Stimulated activated CD4-positive, alpha-beta T cell treated with anti-CD3 and anti-CD28 coated beads, Interleukin-12 subunit alpha, Interleukin-12 subunit beta, amount 100 ng/mL, for 24 hours (primary cell): ENCODE measurements around the gene CAPRIN1.
"Not testable (repeated sequence)": the region's sequence is repeated elsewhere in the genome, so short reads cannot be mapped to it uniquely, and the experiment has no call there.

Experiments
- DNase-seq, 2 experiments: peaks; one replicate each; pipeline ENCODE4 v3.0.0-alpha.2; 2020; ENCODE audit warnings: low read depth in 2 of 2

Gene CAPRIN1

GRCh38 chr11:34050581-34051348 lies 766 bp upstream of the CAPRIN1 start:
- peak in 1 of 2 experiments; percentile 12 for DNase-seq

DNA sequence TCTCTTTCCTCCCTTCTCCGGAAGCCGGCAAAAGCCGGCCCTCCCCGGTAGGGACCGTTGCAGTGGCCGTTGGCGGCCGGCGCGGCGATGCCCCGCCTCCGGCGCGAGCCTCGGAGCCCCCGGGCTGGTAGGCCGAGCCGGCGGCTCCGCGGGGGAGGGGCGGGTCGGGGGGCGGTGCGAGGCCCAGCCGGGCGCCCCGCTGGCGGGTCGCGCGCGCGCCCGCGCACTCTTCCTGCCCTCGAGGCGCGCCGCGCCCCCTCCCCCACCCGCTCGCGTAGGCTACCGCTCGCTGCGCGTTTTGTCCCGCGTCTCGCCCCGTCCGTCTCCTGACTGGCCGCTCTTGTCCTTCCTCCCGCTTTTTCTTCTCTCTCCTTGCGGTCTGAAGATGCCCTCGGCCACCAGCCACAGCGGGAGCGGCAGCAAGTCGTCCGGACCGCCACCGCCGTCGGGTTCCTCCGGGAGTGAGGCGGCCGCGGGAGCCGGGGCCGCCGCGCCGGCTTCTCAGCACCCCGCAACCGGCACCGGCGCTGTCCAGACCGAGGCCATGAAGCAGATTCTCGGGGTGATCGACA lies 591 bp downstream of the CAPRIN1 start:
- peak; percentile 77 to 92 for DNase-seq

GRCh38 chr11:34052608-34053160 lies 1.2 kb downstream of the CAPRIN1 start:
- peak; percentile 11 to 16 for DNase-seq

GRCh38 chr11:34053161-34053686 lies 1.7 kb downstream of the CAPRIN1 start:
- peak; percentile 67 to 71 for DNase-seq

GRCh38 chr11:34054351-34054750 lies 2.8 kb downstream of the CAPRIN1 start:
- not testable (repeated sequence) for DNase-seq

DNA sequence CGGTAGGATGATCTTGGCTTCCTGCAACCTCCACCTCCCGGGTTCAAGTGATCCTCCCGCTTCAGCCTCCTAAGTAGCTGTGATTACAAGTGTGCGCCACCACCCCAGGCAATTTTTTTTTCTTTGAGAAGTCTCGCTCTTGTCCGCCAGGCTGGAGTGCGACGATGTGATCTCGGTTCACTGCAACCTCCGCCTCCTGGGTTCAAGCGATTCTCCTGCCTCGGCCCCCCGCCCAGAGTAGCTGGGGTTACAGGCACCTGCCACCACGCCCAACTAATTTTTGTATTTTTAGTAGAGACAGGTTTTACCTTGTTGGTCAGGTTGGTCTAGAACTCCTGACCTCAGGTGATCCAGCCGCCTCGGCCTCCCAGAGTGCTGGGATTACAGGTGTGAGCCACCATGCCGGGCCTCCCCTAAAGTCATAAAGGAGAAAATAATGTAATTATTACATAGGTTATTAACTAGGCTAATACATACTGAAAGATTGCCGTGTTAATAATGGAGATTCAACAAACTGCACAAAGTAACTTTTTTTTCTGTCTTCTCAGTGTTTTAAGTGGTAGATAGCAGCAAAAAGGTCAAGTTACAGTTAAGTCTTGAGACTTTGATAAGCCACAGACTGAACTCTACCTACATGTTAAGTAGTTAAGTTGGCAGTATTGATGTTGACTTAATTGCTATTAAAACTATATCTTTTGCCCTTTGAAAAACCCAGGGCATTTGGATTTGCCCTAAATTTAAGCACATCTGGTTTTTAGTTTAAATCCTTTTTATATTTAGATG lies 3.9 kb downstream of the CAPRIN1 start:
- DNase-seq, result no peak

DNA sequence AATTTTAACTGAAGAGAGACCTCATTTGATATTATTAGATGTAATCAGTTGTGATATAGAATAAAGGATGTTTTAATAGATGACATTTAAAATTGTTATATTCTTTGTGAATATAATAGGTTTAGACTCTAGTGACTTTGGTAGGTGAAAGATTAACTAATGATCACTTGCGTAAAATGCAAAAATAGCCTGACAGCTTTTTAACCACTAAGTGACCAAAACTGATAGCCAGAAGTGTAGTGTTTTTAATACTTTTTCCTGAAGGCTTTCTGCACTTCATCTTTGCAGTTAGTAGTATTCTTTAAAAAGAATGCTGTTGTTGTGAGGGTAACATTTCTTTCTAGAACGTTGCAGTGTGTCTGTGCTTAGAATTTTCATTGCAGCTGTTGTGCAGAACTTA lies 5.1 kb downstream of the CAPRIN1 start:
- DNase-seq, result no peak

GRCh38 chr11:34063061-34063795 lies 11.7 kb downstream of the CAPRIN1 start:
- no peak for DNase-seq

DNA sequence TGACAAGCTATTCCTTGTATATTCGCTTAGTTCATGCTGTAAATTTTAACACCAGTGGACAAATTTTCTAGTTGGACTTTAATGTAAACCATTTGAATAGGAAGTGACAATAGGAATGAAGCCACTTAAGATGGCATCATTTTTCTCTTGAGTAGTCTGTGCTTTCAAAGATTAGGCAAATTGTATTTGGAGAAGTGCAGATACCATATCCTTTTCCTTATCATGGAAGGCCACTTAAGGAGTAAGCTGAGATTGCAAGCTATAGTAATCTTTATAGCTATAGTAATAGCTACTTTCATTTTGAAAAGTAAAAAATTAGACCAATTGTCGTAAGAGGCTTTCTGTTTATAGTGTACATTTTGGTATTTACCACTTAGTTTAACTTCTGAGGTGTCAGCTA lies 12.8 kb downstream of the CAPRIN1 start:
- no peak for DNase-seq

DNA sequence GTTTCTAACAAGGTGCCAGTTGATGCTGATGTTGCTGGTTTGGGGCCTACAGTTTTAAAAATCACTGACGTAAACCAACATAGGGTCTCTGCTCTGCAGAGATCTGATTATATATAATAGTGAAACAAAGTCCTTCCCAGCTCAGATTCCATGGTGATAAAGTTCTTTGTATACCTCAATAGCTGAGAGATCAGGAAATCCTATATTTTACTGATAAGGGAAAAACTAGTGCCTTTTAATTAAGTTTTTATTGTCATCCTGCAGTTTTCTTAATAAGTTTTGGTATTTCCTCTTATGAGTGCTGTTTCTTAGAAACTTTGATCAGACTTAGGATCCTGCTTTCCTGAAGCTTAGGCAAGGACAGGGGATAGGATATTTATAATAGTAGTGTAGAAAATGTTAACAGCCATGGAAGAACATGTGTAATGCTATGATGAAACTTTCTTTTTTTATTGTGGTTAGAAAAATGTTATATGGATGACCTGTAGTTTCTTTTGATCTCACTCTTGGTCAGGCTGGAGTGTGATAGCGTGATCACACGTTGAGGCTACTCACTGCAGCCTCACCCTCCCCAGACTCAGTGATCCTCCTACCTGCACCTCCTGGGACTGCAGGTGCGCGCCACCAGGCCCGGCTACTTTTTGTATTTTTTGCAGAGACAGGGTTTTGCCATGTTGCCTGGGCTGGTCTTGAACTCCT lies 14.1 kb downstream of the CAPRIN1 start:
- DNase-seq, result no peak

DNA sequence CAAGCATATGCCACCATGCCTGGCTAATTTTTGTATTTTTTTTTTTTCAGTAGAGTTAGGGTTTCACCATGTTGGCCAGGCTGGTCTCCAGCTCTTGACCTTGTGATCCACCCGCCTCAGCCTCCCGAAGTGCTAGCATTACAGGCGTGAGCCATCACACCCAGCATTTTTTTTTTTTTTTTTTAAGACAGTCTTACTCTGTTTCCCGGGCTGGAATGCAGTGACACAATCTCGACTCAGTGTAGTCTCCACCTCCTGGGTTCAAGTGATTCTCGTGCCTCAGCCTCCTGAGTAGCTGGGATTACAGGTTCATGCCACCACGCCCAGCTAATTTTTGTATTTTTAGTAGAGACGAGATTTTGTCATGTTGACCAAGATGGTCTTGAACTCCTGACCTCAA lies 15.2 kb downstream of the CAPRIN1 start:
- DNase-seq, result not testable (repeated sequence)

GRCh38 chr11:34067383-34068065 lies 16.0 kb downstream of the CAPRIN1 start:
- DNase-seq, result no peak

GRCh38 chr11:34068111-34068510 lies 16.6 kb downstream of the CAPRIN1 start:
- no peak for DNase-seq

DNA sequence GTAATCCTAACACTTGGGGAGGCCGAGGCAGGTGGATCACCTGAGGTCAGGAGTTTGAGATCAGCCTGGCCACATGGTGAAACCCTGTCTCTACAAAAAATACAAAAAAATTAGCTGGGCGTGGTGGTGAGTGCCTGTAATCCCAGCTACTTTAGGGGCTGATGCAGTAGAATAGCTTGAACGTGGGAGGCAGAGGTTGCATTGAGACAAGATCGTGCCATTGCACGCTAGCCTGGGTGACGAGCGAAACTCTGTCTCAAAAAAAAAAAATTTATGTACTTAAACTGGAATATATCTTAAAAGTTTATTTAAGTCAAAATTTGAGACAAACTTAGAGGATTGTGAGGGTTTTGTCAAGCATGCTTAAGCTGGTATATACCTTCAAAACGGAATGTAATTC lies 19.8 kb downstream of the CAPRIN1 start:
- not testable (repeated sequence) for DNase-seq

DNA sequence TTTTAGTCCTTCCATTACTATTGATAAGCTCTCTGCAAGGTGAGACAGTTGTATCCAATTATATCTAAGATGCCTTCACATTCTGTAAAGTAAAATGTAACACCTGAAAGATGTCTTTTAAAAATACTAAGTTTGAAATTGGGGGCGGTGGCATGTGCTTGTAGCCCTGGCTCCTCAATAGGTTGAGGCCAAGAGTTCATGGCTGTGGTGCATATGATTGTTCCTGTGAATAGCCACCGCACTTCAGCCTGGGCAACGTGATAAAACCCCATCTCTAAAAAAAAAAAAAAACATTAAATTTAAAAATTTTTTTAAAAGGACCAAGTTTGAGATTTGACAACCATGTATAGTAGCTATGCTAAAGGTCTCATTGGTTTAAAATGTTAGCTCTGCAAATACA lies 20.5 kb downstream of the CAPRIN1 start:
- no peak for DNase-seq

DNA sequence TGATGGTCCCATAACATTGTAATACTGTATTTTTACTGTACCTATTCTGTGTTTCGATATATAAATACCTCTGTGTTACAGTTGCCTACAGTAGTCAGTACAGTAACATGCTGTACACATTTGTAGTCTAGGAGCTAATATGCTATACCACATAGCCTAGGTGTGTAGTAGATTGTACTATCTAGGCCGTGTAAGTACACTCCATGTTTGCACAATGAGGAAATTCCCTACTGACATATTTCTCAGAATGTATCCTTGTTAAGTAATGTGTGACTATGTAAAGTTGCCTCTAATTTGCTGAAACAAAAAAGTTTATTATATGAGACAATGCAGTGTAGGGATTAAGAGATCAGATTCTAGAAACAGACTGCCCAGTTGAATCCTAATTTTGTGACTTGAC lies 21.3 kb downstream of the CAPRIN1 start:
- DNase-seq, result no peak

DNA sequence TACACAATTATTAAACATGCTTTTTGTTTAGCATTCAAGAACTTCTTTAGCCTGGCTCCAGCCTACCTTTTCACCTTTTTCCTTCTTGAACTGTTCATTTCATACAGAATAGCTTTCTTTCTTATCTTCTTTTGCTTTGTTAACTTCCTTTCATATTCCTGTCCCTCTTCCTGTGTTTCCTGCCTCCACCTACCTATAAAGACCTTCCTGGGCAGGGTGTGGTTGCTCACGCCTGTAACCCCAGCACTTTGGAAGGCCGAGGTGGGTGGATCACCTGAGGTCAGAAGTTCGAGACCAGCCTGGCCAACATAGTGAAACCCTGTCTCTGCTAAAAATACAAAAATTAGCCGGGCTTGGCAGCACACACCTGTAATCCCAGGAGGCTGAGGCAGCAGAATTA lies 22.9 kb downstream of the CAPRIN1 start:
- no peak for DNase-seq

DNA sequence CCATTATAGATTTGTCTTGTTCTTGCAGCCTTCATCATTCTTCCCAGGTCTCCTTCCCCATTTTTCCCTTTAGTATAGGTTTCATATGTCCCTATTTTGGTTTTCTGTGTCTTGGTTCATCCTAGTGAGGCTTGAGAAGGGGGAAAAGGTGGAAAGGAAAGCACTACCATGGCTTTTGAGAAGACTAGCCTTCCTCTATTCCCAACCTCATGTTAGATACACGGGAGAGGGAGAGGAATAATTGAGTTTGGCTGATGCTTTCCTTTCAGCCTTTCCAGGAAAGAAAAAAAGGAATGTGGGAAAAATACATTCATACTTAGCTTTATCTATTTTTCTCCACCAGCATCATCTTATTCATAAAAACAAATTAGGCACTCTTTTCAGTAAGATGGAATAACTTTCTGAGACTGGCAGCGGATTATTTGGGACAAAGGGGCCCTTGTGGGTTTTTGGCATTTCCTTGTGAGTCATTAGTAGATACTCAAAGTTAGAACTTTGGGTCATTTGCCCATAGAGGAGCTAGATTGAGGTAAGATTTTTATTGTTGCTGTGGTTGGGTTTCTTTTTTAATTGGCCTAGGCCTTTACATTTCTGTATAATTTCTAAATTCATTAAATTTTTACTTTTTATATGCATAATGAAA lies 23.8 kb downstream of the CAPRIN1 start:
- no peak for DNase-seq

- no peak for DNase-seq
Observed at GRCh38 chr11:34080609-34081008, 29.1 kb downstream of the CAPRIN1 start.

DNA sequence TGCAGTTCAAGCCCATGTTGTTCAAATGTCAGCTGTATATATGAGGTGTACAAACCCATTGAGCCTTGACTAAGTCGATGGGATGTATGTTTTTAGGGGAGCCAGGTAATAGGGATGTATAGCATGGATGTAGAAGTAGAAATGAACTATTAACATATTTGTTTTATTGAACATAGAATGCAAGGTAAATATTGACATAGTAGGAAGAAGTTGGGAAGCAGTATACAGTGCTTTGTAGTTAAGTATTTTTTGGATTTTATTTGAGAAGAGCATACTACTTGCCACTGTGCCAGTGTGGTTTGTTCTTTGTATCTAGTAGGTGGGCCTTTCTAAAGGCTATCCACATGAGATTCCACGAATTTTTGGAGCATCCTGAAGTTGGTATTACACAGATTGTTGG lies 33.1 kb downstream of the CAPRIN1 start:
- DNase-seq, result no peak
